Sigmoid colon (tissue), 4 donors: ENCODE data around the gene TRIM45.

Experiments
- CTCF ChIP-seq, 4 experiments: fragments of 450-650 bp in 3 of 4; fragments of 200-600 bp in 1 of 4; IDR thresholded peaks; one replicate each; pipeline ENCODE4 v1.5.1; 2016 to 2019; ENCODE audit warnings: antibody characterized with exemption in 4 of 4, mild to moderate bottlenecking in 3 of 4, moderate library complexity in 2 of 4
- EP300 ChIP-seq, 4 donors: sonication (generic); formaldehyde crosslinking; IDR thresholded peaks; one replicate each; pipeline ENCODE4 v1.6.1; 2017; ENCODE audit warnings: antibody characterized with exemption in 4 of 4
- POLR2A ChIP-seq, 2 donors: fragments of 450-650 bp; IDR thresholded peaks; one replicate each; pipeline ENCODE4 v1.6.1; 2016; ENCODE audit warnings: antibody characterized with exemption in 2 of 2, mild to moderate bottlenecking in 2 of 2, moderate library complexity in 2 of 2

- TF ChIP-seq CTCF (IDR thresholded peaks at IDR 0.05) (no peak), EP300 (IDR thresholded peaks at IDR 0.05) (no peak), POLR2A (IDR thresholded peaks at IDR 0.05) (no peak)
Measured at GRCh38 chr1:117069220-117069844, 52.2 kb downstream of the TRIM45 start.
